AG08395 (cell line): ENCODE measurements around the gene NIP7.
"Not testable (repeated sequence)": the region's sequence is repeated elsewhere in the genome, so short reads cannot be mapped to it uniquely, and the experiment has no call there.

Experiments used
- DNase-seq: peaks from one replicate; pipeline ENCODE4 v3.0.0; 2012; ENCODE audit warnings: mixed read lengths, low spot score

The NIP7 gene

GRCh38 chr16:69339289-69340094 lies at the start of gene NIP7, which contains the start of gene COG8:
Gene NIP7 (plus strand): TSS chr16:69339772. CDS start chr16:69339830, 58 bp downstream.
Gene COG8 (minus strand): TSS chr16:69339564. CDS start chr16:69339552, 12 bp downstream.
- DNase-seq, result peak; percentile 97

GRCh38 chr16:69291657-69292056 lies 47.9 kb upstream of the NIP7 start:
- DNase-seq, result not testable (repeated sequence)

GRCh38 chr16:69293401-69293800 lies 46.2 kb upstream of the NIP7 start:
- DNase-seq, result no peak

GRCh38 chr16:69294051-69294450 lies 45.5 kb upstream of the NIP7 start:
- DNase-seq, result no peak

GRCh38 chr16:69296771-69297170 lies 42.8 kb upstream of the NIP7 start:
- DNase-seq, result not testable (repeated sequence)

GRCh38 chr16:69298261-69298660 lies 41.3 kb upstream of the NIP7 start:
- no peak for DNase-seq

- no peak for DNase-seq
Measured at GRCh38 chr16:69301187-69301586, 38.4 kb upstream of the NIP7 start.

- DNase-seq, result no peak
Measured at GRCh38 chr16:69301861-69302260, 37.7 kb upstream of the NIP7 start.

- no peak for DNase-seq
Measured at GRCh38 chr16:69302301-69302700, 37.3 kb upstream of the NIP7 start.

- no peak for DNase-seq
Measured at GRCh38 chr16:69306031-69306430, 33.5 kb upstream of the NIP7 start.

GRCh38 chr16:69307091-69307490 lies 32.5 kb upstream of the NIP7 start:
- DNase-seq, result no peak

- no peak for DNase-seq
Measured at GRCh38 chr16:69307856-69308255, 31.7 kb upstream of the NIP7 start.

- DNase-seq, result no peak
Measured at GRCh38 chr16:69309316-69309715, 30.3 kb upstream of the NIP7 start.

- DNase-seq, result peak; percentile 99
Measured at GRCh38 chr16:69310653-69311532, 28.7 kb upstream of the NIP7 start, which contains the start of gene VPS4A. Gene VPS4A (plus strand): TSS chr16:69311350. CDS start chr16:69311512, 162 bp downstream.

- DNase-seq, result peak; percentile 41
Measured at GRCh38 chr16:69311533-69312387, 27.8 kb upstream of the NIP7 start.

- DNase-seq, result no peak
Measured at GRCh38 chr16:69313469-69313868, 26.1 kb upstream of the NIP7 start.

- no peak for DNase-seq
Measured at GRCh38 chr16:69314534-69314933, 25.0 kb upstream of the NIP7 start.

GRCh38 chr16:69315486-69316311 lies 23.9 kb upstream of the NIP7 start:
- DNase-seq, result no peak

- no peak for DNase-seq
Measured at GRCh38 chr16:69316595-69317034, 23.0 kb upstream of the NIP7 start.

GRCh38 chr16:69318177-69318910 lies 21.2 kb upstream of the NIP7 start:
- DNase-seq, result no peak
